B cell (primary cell): ENCODE results near the gene RAB6A. TPM values are rescaled to one million over a fixed set of nuclear protein-coding genes. Genes with fewer than 3 reads are reported as not detected.

Experiments used
- ATAC-seq: fragments of 200-7000 bp; cut with Tn5 transposase; one replicate; pipeline ENCODE4 v1.10.0; 2021; ENCODE audit warnings: low read depth, mild to moderate bottlenecking, moderate number of reproducible peaks, moderate library complexity
- CTCF ChIA-PET: fragments of 350-600 bp; sonication (Branson Sonifier 250); formaldehyde crosslinking; loops from one replicate; lab custom pipeline; 2021; ENCODE audit warnings: antibody characterized with exemption, inconsistent platforms; lab: Charles Lee
- POLR2A ChIA-PET: fragments of 350-600 bp; sonication (Branson Sonifier 250); formaldehyde crosslinking; loops from one replicate; lab custom pipeline; 2021; ENCODE audit warnings: antibody characterized with exemption; lab: Charles Lee
- DNase-seq: peaks from one replicate; pipeline ENCODE4 v3.0.0; 2013
- H2AFZ ChIP-seq: 2 replicates; pipeline ENCODE4 v1.6.1; 2012; ENCODE audit warnings: mild to moderate bottlenecking, low read depth, low read length; ENCODE audit not compliant: insufficient read depth, poor library complexity, severe bottlenecking
- H3K27ac ChIP-seq, 2 donors: 1 replicate in 1 of 2; 2 replicates in 1 of 2; pipeline ENCODE4 v1.5.1; 2012 to 2013; ENCODE audit warnings: low read length in 2 of 2, mild to moderate bottlenecking in 2 of 2, moderate library complexity in 1 of 2
- H3K27me3 ChIP-seq, 4 experiments: fragments of 200-600 bp in 1 of 4; sonication (generic) in 1 of 4; replicated peaks in 1 of 4; 1 replicate in 2 of 4; 2 replicates in 2 of 4; pipeline versions ENCODE4 v1.6.1 to v1.7.0; 2013 to 2016; ENCODE audit warnings: low read length in 3 of 4, mild to moderate bottlenecking in 2 of 4, mixed read lengths in 1 of 4, moderate library complexity in 1 of 4; ENCODE audit not compliant: insufficient read depth in 4 of 4, control insufficient read depth in 3 of 4; ENCODE audit errors: control extremely low read depth in 1 of 4
- H3K36me3 ChIP-seq, 2 experiments: replicated peaks in 1 of 2; 1 replicate in 1 of 2; 2 replicates in 1 of 2; pipeline versions ENCODE4 v1.6.1 to v1.7.1; 2013; ENCODE audit warnings: low read length in 1 of 2; ENCODE audit not compliant: insufficient read depth in 2 of 2, control insufficient read depth in 1 of 2; ENCODE audit errors: control extremely low read depth in 1 of 2, extremely low read depth in 1 of 2
- H3K4me1 ChIP-seq, 2 donors: fragments of 200-600 bp in 1 of 2; sonication (generic) in 1 of 2; 1 replicate in 1 of 2; 2 replicates in 1 of 2; pipeline versions ENCODE4 v1.5.1 to v1.6.1; 2013 to 2017; ENCODE audit warnings: low read length in 2 of 2; ENCODE audit not compliant: control insufficient read depth in 2 of 2, insufficient read depth in 2 of 2
- H3K4me2 ChIP-seq: replicated peaks from 2 replicates; pipeline ENCODE3; 2012; ENCODE audit warnings: mild to moderate bottlenecking, low read depth, low read length; ENCODE audit not compliant: poor library complexity, severe bottlenecking
- H3K4me3 ChIP-seq, 5 experiments: fragments of 200-600 bp in 1 of 5; sonication (generic) in 1 of 5; 1 replicate in 3 of 5; 2 replicates in 2 of 5; pipeline versions ENCODE4 v1.5.1 to v1.7.0; 2011 to 2016; ENCODE audit warnings: low read length in 4 of 5, mild to moderate bottlenecking in 4 of 5, low read depth in 2 of 5, control low read depth in 1 of 5, moderate library complexity in 1 of 5; ENCODE audit not compliant: insufficient read depth in 1 of 5; ENCODE audit errors: control extremely low read depth in 1 of 5, extremely low read depth in 1 of 5
- H3K79me2 ChIP-seq: fragments of 200-600 bp; sonication (generic); one replicate; pipeline ENCODE4 v1.6.0; 2016; ENCODE audit warnings: low read length; ENCODE audit not compliant: control insufficient read depth, insufficient read depth
- H3K9ac ChIP-seq: fragments of 200-600 bp; sonication (generic); 2 replicates; pipeline ENCODE4 v1.6.1; 2017; ENCODE audit warnings: mild to moderate bottlenecking, low read length, moderate library complexity
- H3K9me3 ChIP-seq, 3 donors: one replicate each; pipeline versions ENCODE4 v1.6.1 to v1.7.1; 2013; ENCODE audit warnings: low read length in 2 of 3; ENCODE audit not compliant: control insufficient read depth in 2 of 3, insufficient read depth in 1 of 3; ENCODE audit errors: control extremely low read depth in 1 of 3
- H4K20me1 ChIP-seq: 2 replicates; pipeline ENCODE4 v1.6.0; 2012; ENCODE audit warnings: mild to moderate bottlenecking, low read length; ENCODE audit not compliant: insufficient read depth, control insufficient read depth, poor library complexity, severe bottlenecking
- H3K27ac Mint-ChIP-seq: one replicate; pipeline ENCODE4 v1.8.0; 2021; ENCODE audit warnings: mixed read lengths
- H3K27me3 Mint-ChIP-seq: one replicate; pipeline ENCODE4 v1.8.0; 2021; ENCODE audit warnings: mixed read lengths
- H3K4me1 Mint-ChIP-seq: one replicate; pipeline ENCODE4 v1.8.0; 2021; ENCODE audit warnings: mixed read lengths
- H3K4me3 Mint-ChIP-seq: one replicate; pipeline ENCODE4 v1.8.0; 2021; ENCODE audit warnings: mixed read lengths
- H3K9me3 Mint-ChIP-seq: one replicate; pipeline ENCODE4 v1.8.0; 2022; ENCODE audit warnings: mixed read lengths; ENCODE audit not compliant: insufficient read depth
- CTCF ChIP-seq: fragments of 200-600 bp; IDR thresholded peaks from one replicate; pipeline ENCODE4 v1.8.0; 2022; ENCODE audit warnings: antibody characterized with exemption, mild to moderate bottlenecking
- EZH2 ChIP-seq: IDR thresholded peaks from 2 replicates; pipeline ENCODE4 v1.6.1; 2012; ENCODE audit warnings: borderline replicate concordance, low read depth, mild to moderate bottlenecking, moderate library complexity, low read length; ENCODE audit not compliant: insufficient read depth, poor library complexity, severe bottlenecking
- WGBS: methylation state at CpG from one replicate; pipeline ENCODE4 v1.1.5; 2013; ENCODE audit warnings: missing lambda C conversion rate; ENCODE audit not compliant: insufficient coverage; 5-methylcytosine and 5-hydroxymethylcytosine counted together
- intact Hi-C: fragments of 100-400 bp; cut with micrococcal nuclease; formaldehyde crosslinking; loops from one replicate; pipeline ENCODE4 v1.10.0; 2022
- polyA plus RNA-seq: library from polyadenylated mRNA; depleted of rRNA; stranded (reverse); fragments of >200 nt; gene quantifications from 2 replicates; pipeline ENCODE4 v1.2.3, GENCODE V29; 2012
- total RNA-seq, 2 donors: library from RNA; stranded (reverse); fragments of 120-200 nt in 1 of 2; gene quantifications; 1 replicate in 1 of 2; 2 replicates in 1 of 2; pipeline versions ENCODE4 v1.2.3 to v1.2.4, GENCODE V29; 2013 to 2022

Gene RAB6A
- total and polyA plus RNA-seq, 2 donors (not counting 1 experiment from before 2014, with no cell fraction given): 17.2 to 70.5 TPM

- Mint-ChIP-seq H3K4me1 (peaks cover 21% of the 10 kb centered on the region), H3K9me3 (no peaks in the 10 kb centered on the region), H3K27ac (no peak overlapping the region), H3K27me3 (no peaks in the 10 kb centered on the region), H3K4me3 (no peak overlapping the region)
- Histone ChIP-seq H3K79me2 (no peaks in the 10 kb centered on the region), H4K20me1 (no peaks in the 10 kb centered on the region), H3K4me1 (peaks cover 11 to 20% of the 10 kb centered on the region in 2 donors), H3K27me3 (no peaks in the 10 kb centered on the region), H3K9ac (no peak overlapping the region), H3K36me3 (no peaks in the 10 kb centered on the region), H3K9me3 (no peaks in the 10 kb centered on the region), H2AFZ (no peak overlapping the region), H3K27ac (no peak overlapping the region), H3K4me3 (no peak overlapping the region), H3K4me2 (no peak overlapping the region)
- TF ChIP-seq CTCF: no peak
- TF ChIP-seq EZH2: no peak
- 97% methylated on average over 9 of the region's 9 CpGs for WGBS
- ATAC-seq (no peak), DNase-seq (no peak)
- intact Hi-C loops: no loop called here
- ChIA-PET POLR2A (no interaction called here), CTCF (interaction anchor here (1.3 kb wide), 1 partner anchor 9 kb away, joined by 3 read pairs; no protein-coding TSS in a partner anchor)
Measured at GRCh38 chr11:73651661-73652045, 109.2 kb downstream of the RAB6A start.

- TF ChIP-seq CTCF: no peak
- no peak for TF ChIP-seq EZH2
- H3K4me3 ChIP-seq: no peak overlapping the region
- no peaks in the 10 kb centered on the region for H3K79me2 ChIP-seq
- no peaks in the 10 kb centered on the region for H3K36me3 ChIP-seq
- H3K27ac Mint-ChIP-seq: no peak overlapping the region
- H3K4me1 Mint-ChIP-seq: peaks cover 23% of the 10 kb centered on the region
- no peaks in the 10 kb centered on the region for H3K27me3 Mint-ChIP-seq
- H3K9me3 Mint-ChIP-seq: no peaks in the 10 kb centered on the region
- H3K9ac ChIP-seq: no peak overlapping the region
- no peak overlapping the region for H2AFZ ChIP-seq
- ChIA-PET CTCF (interaction anchor here (1.1 to 5.9 kb wide), 3 partner anchors 10 to 53 kb away, joined by 5 to 49 read pairs (median 6); no protein-coding TSS in a partner anchor), POLR2A (no interaction called here)
- no peak overlapping the region for H3K4me3 Mint-ChIP-seq
- peaks cover 11 to 20% of the 10 kb centered on the region in 2 donors for H3K4me1 ChIP-seq
- WGBS: 89% methylated on average over 1 of the region's 5 CpGs
- DNase-seq: no peak
- no peaks in the 10 kb centered on the region for H4K20me1 ChIP-seq
- no peaks in the 10 kb centered on the region for H3K9me3 ChIP-seq
- ATAC-seq: no peak
- H3K27ac ChIP-seq: no peak overlapping the region
- H3K27me3 ChIP-seq: no peaks in the 10 kb centered on the region
- intact Hi-C loops: no loop called here
- no peak overlapping the region for H3K4me2 ChIP-seq
Measured at GRCh38 chr11:73651252-73651651, 109.6 kb downstream of the RAB6A start.
